Measurements from ENCODE around the gene NOX5.

- TF ChIP-seq, protein P1, sequence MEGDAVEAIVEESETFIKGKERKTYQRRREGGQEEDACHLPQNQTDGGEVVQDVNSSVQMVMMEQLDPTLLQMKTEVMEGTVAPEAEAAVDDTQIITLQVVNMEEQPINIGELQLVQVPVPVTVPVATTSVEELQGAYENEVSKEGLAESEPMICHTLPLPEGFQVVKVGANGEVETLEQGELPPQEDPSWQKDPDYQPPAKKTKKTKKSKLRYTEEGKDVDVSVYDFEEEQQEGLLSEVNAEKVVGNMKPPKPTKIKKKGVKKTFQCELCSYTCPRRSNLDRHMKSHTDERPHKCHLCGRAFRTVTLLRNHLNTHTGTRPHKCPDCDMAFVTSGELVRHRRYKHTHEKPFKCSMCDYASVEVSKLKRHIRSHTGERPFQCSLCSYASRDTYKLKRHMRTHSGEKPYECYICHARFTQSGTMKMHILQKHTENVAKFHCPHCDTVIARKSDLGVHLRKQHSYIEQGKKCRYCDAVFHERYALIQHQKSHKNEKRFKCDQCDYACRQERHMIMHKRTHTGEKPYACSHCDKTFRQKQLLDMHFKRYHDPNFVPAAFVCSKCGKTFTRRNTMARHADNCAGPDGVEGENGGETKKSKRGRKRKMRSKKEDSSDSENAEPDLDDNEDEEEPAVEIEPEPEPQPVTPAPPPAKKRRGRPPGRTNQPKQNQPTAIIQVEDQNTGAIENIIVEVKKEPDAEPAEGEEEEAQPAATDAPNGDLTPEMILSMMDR (IDR thresholded peaks at IDR 0.05), result no peak
- no peak for TF ChIP-seq POLR2A (IDR thresholded peaks at IDR 0.05)
Observed at GRCh38 chr15:69037482-69037881, 23.0 kb downstream of the NOX5 start.
